AG09309 (cell line): ENCODE data around the gene RPUSD2.

ENCODE experiments used
- DNase-seq: peaks from one replicate; pipeline ENCODE4 v3.0.0-alpha.2; 2010; ENCODE audit warnings: low read depth
- H3K4me3 ChIP-seq: 2 replicates; pipeline ENCODE4 v1.5.1; 2011; ENCODE audit warnings: mild to moderate bottlenecking, low read depth, low read length, moderate library complexity; ENCODE audit not compliant: control insufficient read depth
- CTCF ChIP-seq: IDR thresholded peaks from 2 replicates; pipeline ENCODE4 v1.5.1; 2011; ENCODE audit warnings: mild to moderate bottlenecking, low read depth, low read length, inconsistent platforms; ENCODE audit not compliant: insufficient read depth, control insufficient read depth; ENCODE audit errors: missing control alignments

RPUSD2 gene

DNA sequence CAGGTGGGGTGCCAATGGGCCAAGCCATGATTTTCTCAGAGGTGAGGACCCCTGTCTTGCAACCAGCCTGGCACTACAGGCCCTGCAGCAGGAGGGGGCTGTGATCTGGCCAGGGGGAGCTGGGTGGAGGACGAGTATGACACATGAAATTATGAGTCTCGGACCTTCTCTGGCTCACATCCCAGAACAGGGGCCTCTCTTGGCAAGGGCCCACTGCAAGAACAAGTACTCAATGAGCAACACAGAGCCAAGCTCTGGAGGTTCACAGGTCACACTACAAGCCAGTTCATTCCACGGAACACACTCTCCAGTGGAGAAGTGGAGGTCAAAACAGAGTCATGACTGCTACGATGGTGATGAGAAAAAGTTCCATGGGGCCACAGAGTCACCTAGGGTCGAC lies 32.6 kb upstream of the RPUSD2 start:
- TF ChIP-seq CTCF, result no peak
- DNase-seq, result no peak

DNA sequence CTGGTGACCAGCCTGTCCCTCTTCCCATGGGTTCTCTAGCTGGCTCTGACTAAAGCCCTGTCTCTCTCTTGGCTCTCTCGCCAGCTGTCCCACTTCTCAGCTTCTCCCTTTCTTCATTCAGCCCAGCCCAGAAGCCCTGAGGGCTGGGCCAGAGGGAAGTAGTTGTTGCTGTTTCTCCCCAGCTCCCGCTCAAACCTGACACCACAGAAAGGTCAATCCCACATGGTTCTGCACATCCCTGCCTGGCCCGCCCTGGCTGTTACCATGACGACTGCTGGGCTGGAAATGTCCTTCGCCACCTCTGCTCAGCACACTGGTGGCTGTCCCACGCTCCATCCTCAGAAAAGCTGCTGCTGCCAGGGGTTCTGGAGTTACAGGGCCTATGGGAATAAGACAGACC lies 30.1 kb upstream of the RPUSD2 start:
- no peak for TF ChIP-seq CTCF
- DNase-seq, result no peak
- H3K4me3 ChIP-seq, result no peak overlapping the region

More for the DNA sequence above, 32.6 kb upstream of the RPUSD2 start:
- no peak overlapping the region for H3K4me3 ChIP-seq

DNA sequence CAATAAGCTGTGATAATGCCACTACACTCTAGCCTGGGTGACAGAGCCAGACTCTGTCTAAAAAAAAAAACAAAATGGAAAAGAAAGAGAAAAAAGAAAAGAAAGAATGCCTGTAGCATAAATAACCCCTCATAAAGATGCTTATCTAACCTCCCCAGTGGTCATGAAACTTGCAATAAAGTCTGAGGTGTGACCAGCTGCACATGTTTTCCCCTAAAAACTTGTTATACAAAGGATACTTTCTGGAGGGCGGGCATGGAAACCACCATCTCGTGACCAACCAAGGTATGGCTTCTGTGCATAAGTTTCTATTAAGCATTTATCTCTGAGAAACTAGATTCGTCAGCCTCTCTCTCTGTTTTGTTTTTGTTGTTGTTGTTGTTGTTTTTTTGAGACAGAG lies 26.0 kb upstream of the RPUSD2 start:
- DNase-seq, result no peak
- no peak overlapping the region for H3K4me3 ChIP-seq
- no peak for TF ChIP-seq CTCF

DNA sequence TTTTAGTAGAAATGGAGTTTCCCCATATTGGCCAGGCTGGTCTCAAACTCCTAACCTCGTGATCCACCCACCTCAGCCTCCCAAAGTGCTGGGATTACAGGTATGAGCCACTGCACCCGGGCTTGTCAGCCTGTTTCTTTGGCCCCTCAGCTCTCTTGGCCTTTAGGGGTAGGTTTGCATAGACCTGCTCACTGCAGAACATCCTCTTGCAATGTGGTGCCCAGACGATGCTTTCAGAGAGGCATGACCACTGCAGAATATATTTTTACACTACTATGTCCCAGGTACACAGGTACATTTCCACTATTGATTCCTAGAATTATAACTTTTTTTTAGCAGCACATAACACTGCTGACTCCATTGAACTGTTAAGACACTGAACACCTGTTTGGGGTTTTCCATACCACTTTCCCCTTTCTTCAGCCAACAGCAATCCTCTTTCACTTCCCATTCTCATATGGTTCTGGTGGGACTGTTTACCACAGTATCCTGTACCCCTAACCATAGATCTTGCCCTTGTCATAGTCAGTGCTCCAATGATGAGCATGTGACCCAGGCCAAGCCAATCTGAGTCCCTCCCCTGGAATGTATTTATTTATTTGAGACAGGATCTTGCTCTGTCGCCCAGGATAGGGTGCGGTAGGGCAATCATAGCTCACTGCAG lies 25.3 kb upstream of the RPUSD2 start:
- TF ChIP-seq CTCF, result no peak
- no peak overlapping the region for H3K4me3 ChIP-seq
- no peak for DNase-seq

GRCh38 chr15:40545457-40545856 lies 23.6 kb upstream of the RPUSD2 start:
- H3K4me3 ChIP-seq, result no peak overlapping the region
- DNase-seq, result no peak
- no peak for TF ChIP-seq CTCF

DNA sequence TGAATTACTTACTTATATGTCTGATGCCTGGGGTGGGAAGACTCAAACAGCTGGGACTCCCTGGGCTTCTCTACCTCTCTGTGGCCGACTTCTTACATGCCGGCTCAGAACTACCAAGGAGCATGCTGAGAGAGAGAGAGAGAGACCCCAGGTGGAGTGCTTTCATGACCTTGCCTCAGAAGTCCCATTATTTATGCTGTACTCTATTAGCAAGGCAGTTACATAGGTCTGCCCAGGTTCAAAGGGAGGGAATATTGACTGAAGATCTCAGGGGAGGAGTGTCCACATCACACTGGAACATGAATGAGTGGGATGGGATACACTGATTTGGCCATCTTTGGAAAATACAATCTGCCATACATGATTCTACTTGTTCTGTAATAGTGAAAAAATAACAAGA lies 20.5 kb upstream of the RPUSD2 start:
- TF ChIP-seq CTCF, result no peak

More for the DNA sequence above, 20.5 kb upstream of the RPUSD2 start:
- DNase-seq, result no peak
- H3K4me3 ChIP-seq, result no peak overlapping the region
